ENCODE data around the gene HRH2.

DNA sequence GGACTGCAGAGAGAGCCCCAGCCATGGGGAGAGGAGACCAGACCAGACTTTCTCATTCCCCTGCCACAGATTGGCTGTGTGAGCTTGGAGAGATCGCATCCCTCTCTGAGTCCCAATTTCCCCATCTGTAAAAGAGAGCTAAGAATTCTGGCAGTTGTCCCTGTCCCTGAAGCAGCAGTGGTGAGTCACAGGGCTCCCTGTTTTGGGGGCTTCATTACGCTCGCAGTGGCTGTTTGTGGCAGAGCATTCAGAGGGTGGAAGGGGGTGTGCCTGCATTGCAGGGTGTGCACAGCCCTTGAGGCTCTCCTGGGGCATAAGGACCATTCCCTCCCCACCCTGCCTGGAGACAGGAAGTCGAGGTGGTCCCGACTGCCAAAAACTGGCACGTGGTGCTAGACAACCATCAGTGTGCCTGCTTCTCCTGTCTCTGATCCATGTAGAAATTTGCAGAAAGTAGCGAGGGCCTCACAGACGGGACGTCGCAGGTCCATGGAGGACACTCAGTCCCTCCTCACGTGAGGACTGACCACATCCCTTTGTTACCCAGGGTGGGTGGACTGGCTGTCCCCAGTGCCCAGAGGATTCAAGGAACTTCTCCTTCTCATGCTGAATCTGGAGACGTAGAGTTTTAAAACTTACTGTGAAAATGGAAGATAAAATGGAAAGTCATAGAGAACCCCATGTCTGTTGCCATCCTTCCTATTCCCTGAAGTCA, 35.3 kb downstream of the HRH2 start:
- TF ChIP-seq GATA2 (IDR thresholded peaks at IDR 0.05; ENCODE audit: low read depth, low read length) (no peak), GATA3 (IDR thresholded peaks at IDR 0.05; ENCODE audit: low read depth, low read length) (no peak)
